GM12892 (cell line): ENCODE data around the gene SMARCD1.

Source experiments
- DNase-seq: peaks from one replicate; pipeline ENCODE4 v3.0.0; 2011; ENCODE audit not compliant: insufficient read length
- FAIRE-seq: peaks from 2 replicates; lab custom pipeline; 2011; peaks lifted over from hg19 to GRCh38; lab: Jason Lieb, UNC
- POLR2A ChIP-seq: IDR thresholded peaks from 2 replicates; pipeline ENCODE4 v1.6.1; 2011; ENCODE audit warnings: low read depth, low read length, control low read depth
- POLR2AphosphoS5 ChIP-seq: IDR thresholded peaks from 2 replicates; pipeline ENCODE4 v1.6.1; 2011; ENCODE audit warnings: low read depth, low read length, control low read depth
- TAF1 ChIP-seq: IDR thresholded peaks from 2 replicates; pipeline ENCODE4 v1.6.1; 2011; ENCODE audit warnings: low read depth, mild to moderate bottlenecking, control low read depth, low read length, borderline replicate concordance

Gene SMARCD1

GRCh38 chr12:50057896-50058670 is 27.1 kb upstream of the SMARCD1 start:
- TF ChIP-seq POLR2AphosphoS5 = no peak
- no peak for TF ChIP-seq TAF1
- TF ChIP-seq POLR2A = no peak
- FAIRE-seq = no peak
- DNase-seq = no peak

- TF ChIP-seq TAF1 (no peak), POLR2A (no peak), POLR2AphosphoS5 (no peak)
- FAIRE-seq = no peak
- no peak for DNase-seq
These were observed 26.3 kb upstream of the SMARCD1 start for GRCh38 chr12:50058743-50059312.

- DNase-seq (no peak), FAIRE-seq (peak; percentile 5)
- TF ChIP-seq TAF1 = no peak
- TF ChIP-seq POLR2A = no peak
- no peak for TF ChIP-seq POLR2AphosphoS5
These were observed 25.6 kb upstream of the SMARCD1 start for GRCh38 chr12:50059440-50060119.

- no peak for TF ChIP-seq POLR2A
- no peak for TF ChIP-seq TAF1
- no peak for TF ChIP-seq POLR2AphosphoS5
- no peak for FAIRE-seq
- no peak for DNase-seq
These were observed 25.0 kb upstream of the SMARCD1 start for GRCh38 chr12:50060120-50060468.

- TF ChIP-seq TAF1 = no peak
- no peak for TF ChIP-seq POLR2A
- TF ChIP-seq POLR2AphosphoS5 = no peak
- DNase-seq = no peak
- no peak for FAIRE-seq
These were observed 24.0 kb upstream of the SMARCD1 start for GRCh38 chr12:50061171-50061570.

GRCh38 chr12:50061946-50062686 is 23.0 kb upstream of the SMARCD1 start:
- DNase-seq = no peak
- no peak for FAIRE-seq
- no peak for TF ChIP-seq POLR2AphosphoS5
- TF ChIP-seq TAF1 = no peak
- TF ChIP-seq POLR2A = no peak

- DNase-seq (no peak), FAIRE-seq (no peak)
- TF ChIP-seq POLR2A (no peak), POLR2AphosphoS5 (no peak)
These were observed 22.2 kb upstream of the SMARCD1 start for GRCh38 chr12:50062728-50063460.

- DNase-seq (no peak), FAIRE-seq (no peak)
- TF ChIP-seq TAF1 = no peak
- TF ChIP-seq POLR2A = no peak
- TF ChIP-seq POLR2AphosphoS5 = no peak
These were observed 19.3 kb upstream of the SMARCD1 start for GRCh38 chr12:50065726-50066310.

- DNase-seq (no peak), FAIRE-seq (no peak)
- no peak for TF ChIP-seq TAF1
- no peak for TF ChIP-seq POLR2A
- TF ChIP-seq POLR2AphosphoS5 = no peak
These were observed 18.7 kb upstream of the SMARCD1 start for GRCh38 chr12:50066402-50066801.

GRCh38 chr12:50069069-50069468 is 16.1 kb upstream of the SMARCD1 start:
- FAIRE-seq (no peak), DNase-seq (no peak)
- TF ChIP-seq TAF1 = no peak
- no peak for TF ChIP-seq POLR2A
- no peak for TF ChIP-seq POLR2AphosphoS5
